K562 (cell line): Measurements from ENCODE around the gene ABHD10. TPM values are rescaled to one million over a fixed set of nuclear protein-coding genes. Genes with fewer than 3 reads are reported as not detected.

ENCODE experiments used
- ATAC-seq: fragments of 200-7000 bp; cut with Tn5 transposase; 3 replicates; pipeline ENCODE4 v1.9.1; 2020; ENCODE audit warnings: moderate library complexity
- BruUV-seq: library from RNA; stranded (reverse); fragments of 400-500 nt; replicated peaks from 2 replicates; lab custom pipeline; 2021; lab: Mats Ljungman, UMichigan
- CTCF ChIA-PET: fragments of 300-600 bp; formaldehyde crosslinking; extraction: SDS; loops from one replicate; lab custom pipeline; 2021; ENCODE audit warnings: low intra/inter-chr PET ratio; lab: Yijun Ruan, JAX
- POLR2A ChIA-PET: fragments of 300-600, 350-650 bp; sonication (Branson Sonifier 250); formaldehyde crosslinking; extraction: SDS; loops from one replicate; lab custom pipeline; 2021; ENCODE audit warnings: antibody characterized with exemption, inconsistent platforms; lab: Yijun Ruan, JAX
- DNase-seq, 4 experiments: peaks; one replicate each; pipeline versions ENCODE4 v3.0.0 to v3.0.0-alpha.2; 2011 to 2018; ENCODE audit warnings: low spot score in 3 of 4, mixed read lengths in 3 of 4; ENCODE audit errors: extremely low read depth in 1 of 4
- FAIRE-seq: peaks from 2 replicates; lab custom pipeline; 2011; peaks lifted over from hg19 to GRCh38; lab: Jason Lieb, UNC
- H2AFZ ChIP-seq: 2 replicates; pipeline ENCODE4 v1.6.0; 2011; ENCODE audit warnings: low read depth, low read length, control low read depth, inconsistent platforms
- H3K27ac ChIP-seq: fragments of 200-600 bp; 3 replicates; pipeline ENCODE4 v1.8.0; 2011; ENCODE audit warnings: low read depth, mild to moderate bottlenecking, control low read depth, inconsistent platforms, low read length, moderate library complexity, mixed read lengths; ENCODE audit errors: extremely low read depth
- H3K27me3 ChIP-seq, 2 experiments: fragments of 300-600 bp in 1 of 2; 2 replicates in 1 of 2; 3 replicates in 1 of 2; pipeline versions ENCODE4 v1.6.0 to v1.8.0; 2011; ENCODE audit warnings: inconsistent platforms in 2 of 2, low read length in 2 of 2, mild to moderate bottlenecking in 1 of 2, mixed read lengths in 1 of 2, moderate library complexity in 1 of 2; ENCODE audit not compliant: control insufficient read depth in 2 of 2, insufficient read depth in 2 of 2
- H3K36me3 ChIP-seq: fragments of 300-600 bp; 3 replicates; pipeline ENCODE4 v1.8.0; 2011; ENCODE audit warnings: mild to moderate bottlenecking, low read length, inconsistent platforms; ENCODE audit not compliant: control insufficient read depth, insufficient read depth
- H3K4me1 ChIP-seq, 2 experiments: fragments of 200-600 bp in 1 of 2; replicated peaks in 1 of 2; 2 replicates in 1 of 2; 3 replicates in 1 of 2; pipeline versions ENCODE4 v1.5.1 to v1.8.0; 2011; ENCODE audit warnings: inconsistent platforms in 2 of 2, low read length in 2 of 2, mild to moderate bottlenecking in 1 of 2, mixed read lengths in 1 of 2, moderate library complexity in 1 of 2; ENCODE audit not compliant: control insufficient read depth in 2 of 2, insufficient read depth in 2 of 2
- H3K4me2 ChIP-seq: 2 replicates; pipeline ENCODE4 v1.6.1; 2011; ENCODE audit warnings: low read length, control low read depth, inconsistent platforms, mixed read lengths; ENCODE audit not compliant: insufficient read depth
- H3K4me3 ChIP-seq: fragments of 200-600 bp; sonication (generic), shearing (Covaris generic); 2 replicates; pipeline ENCODE4 v1.5.1; 2016; ENCODE audit warnings: control low read depth, inconsistent platforms
- H3K79me2 ChIP-seq: fragments of 200-600 bp; 3 replicates; pipeline ENCODE4 v1.8.0; 2011; ENCODE audit warnings: low read length, inconsistent platforms; ENCODE audit not compliant: control insufficient read depth, insufficient read depth
- H3K9ac ChIP-seq, 2 experiments: 2 replicates each; pipeline versions ENCODE4 v1.6.0 to v1.6.1; 2011; ENCODE audit warnings: low read depth in 2 of 2, low read length in 2 of 2, control low read depth in 1 of 2, inconsistent platforms in 1 of 2, mild to moderate bottlenecking in 1 of 2, mixed read lengths in 1 of 2; ENCODE audit not compliant: insufficient read depth in 1 of 2
- H3K9me1 ChIP-seq: one replicate; pipeline ENCODE4 v1.6.0; 2011; ENCODE audit warnings: inconsistent platforms, mild to moderate bottlenecking, low read length, moderate library complexity; ENCODE audit not compliant: control insufficient read depth, insufficient read depth
- H3K9me3 ChIP-seq: replicated peaks from 2 replicates; pipeline ENCODE4 v1.5.1; 2011; ENCODE audit warnings: low read depth, low read length, inconsistent platforms; ENCODE audit not compliant: control insufficient read depth, insufficient read depth
- H4K20me1 ChIP-seq: replicated peaks from 2 replicates; pipeline ENCODE4 v1.6.1; 2011; ENCODE audit warnings: low read length, inconsistent platforms, mixed read lengths; ENCODE audit not compliant: control insufficient read depth, insufficient read depth
- FOXA3 ChIP-seq, 2 experiments: fragments of 450-650 bp in 1 of 2; sonication (generic) in 1 of 2; formaldehyde crosslinking; IDR thresholded peaks in 1 of 2; conservative IDR thresholded peaks in 1 of 2; 2 replicates each; pipeline versions ENCODE4 v1.4.0 to v1.8.0; 2020 to 2022; ENCODE audit warnings: mild to moderate bottlenecking in 2 of 2, missing genetic modification reagents in 1 of 2
- HNRNPLL ChIP-seq: fragments of 200-400 bp; formaldehyde crosslinking; IDR thresholded peaks from 2 replicates; pipeline ENCODE4 v1.6.1; 2017; ENCODE audit warnings: low read length, low read depth, mild to moderate bottlenecking; ENCODE audit not compliant: poor library complexity, severe bottlenecking
- KDM1A ChIP-seq, 2 experiments: fragments of 450-650 bp; IDR thresholded peaks; 2 replicates each; pipeline ENCODE4 v1.6.1; 2016; ENCODE audit warnings: mild to moderate bottlenecking in 2 of 2
- OTX1 ChIP-seq: fragments of 450-650 bp; formaldehyde crosslinking; IDR thresholded peaks from 2 replicates; pipeline ENCODE4 v1.4.0; 2022; ENCODE audit warnings: mild to moderate bottlenecking
- ZNF445 ChIP-seq: fragments of 250-450 bp; sonication (Bioruptor Pico); IDR thresholded peaks from 2 replicates; pipeline ENCODE4 v1.4.0; 2020; ENCODE audit warnings: low read depth, mild to moderate bottlenecking, moderate library complexity
- ZNF507 ChIP-seq: conservative IDR thresholded peaks from 2 replicates; pipeline ENCODE4 v1.6.1; 2017; ENCODE audit warnings: missing genetic modification characterization, missing compliant biosample characterization
- ZNF764 ChIP-seq: fragments of 250-450 bp; sonication (Bioruptor Pico); IDR thresholded peaks from 2 replicates; pipeline ENCODE4 v1.4.0; 2020; ENCODE audit warnings: low read depth, mild to moderate bottlenecking, moderate library complexity
- WGBS: fragments of 100-300 bp; shearing (Covaris generic); methylation state at CpG from one replicate; pipeline ENCODE4 v1.1.6; 2016; ENCODE audit warnings: low coverage, mixed read lengths; ENCODE audit not compliant: insufficient coverage; ENCODE audit errors: missing lambda C conversion rate; 5-methylcytosine and 5-hydroxymethylcytosine counted together
- in situ Hi-C: fragments of 300-500 bp; cut with MboI; formaldehyde crosslinking; loops from 4 replicates; pipeline ENCODE4 v1.15.0; 2018; ENCODE audit warnings: inconsistent platforms, mixed read lengths
- intact Hi-C: fragments of 100-400 bp; cut with micrococcal nuclease; formaldehyde crosslinking; loops from 2 replicates; pipeline ENCODE4 v1.14.2; 2022
- polyA plus RNA-seq, 8 experiments: library from polyadenylated mRNA; depleted of rRNA in 4 of 8; stranded (reverse) in 5 of 8; unstranded in 3 of 8; fragments of >200 nt; fragmentation: Nextera tagmentation in 2 of 8; fragmentation: Illumina TruSeq in 1 of 8; extraction: Ambion mirVana in 2 of 8; extraction: Trizol in 1 of 8; gene quantifications; 2 replicates each; pipeline versions ENCODE4 v1.2.1 to v1.2.3, GENCODE V29; 2011 to 2014; ENCODE audit warnings: inconsistent platforms in 1 of 8, missing spikeins in 1 of 8
- total RNA-seq, 7 experiments: library from RNA; depleted of rRNA in 6 of 7; stranded (reverse); fragments of >200 nt in 6 of 7; fragmentation: Illumina TruSeq in 2 of 7; extraction: Trizol in 2 of 7; gene quantifications; 2 replicates each; pipeline versions ENCODE4 v1.2.1 to v1.2.3, GENCODE V29; 2011 to 2021; ENCODE audit warnings: low replicate concordance in 1 of 7
- TF ChIP-seq, protein P1 (sequence below), 2 experiments: fragments of 200-800 bp in 1 of 2; sonication (Bioruptor generic) in 1 of 2; sonication (generic) in 1 of 2; formaldehyde crosslinking in 1 of 2; IDR thresholded peaks in 1 of 2; conservative IDR thresholded peaks in 1 of 2; 2 replicates each; pipeline versions ENCODE4 v1.5.0 to v1.6.1; 2016 to 2020; ENCODE audit warnings: missing compliant biosample characterization in 1 of 2, missing genetic modification characterization in 1 of 2, missing genetic modification reagents in 1 of 2
- TF ChIP-seq, protein P2 (sequence below): fragments of 250-450 bp; sonication (Bioruptor Pico); IDR thresholded peaks from 2 replicates; pipeline ENCODE4 v1.5.0; 2020; ENCODE audit warnings: mild to moderate bottlenecking
- TF ChIP-seq, protein P3 (sequence below): fragments of 450-650 bp; IDR thresholded peaks from 2 replicates; pipeline ENCODE4 v1.6.1; 2018; ENCODE audit warnings: mild to moderate bottlenecking, low read depth; ENCODE audit not compliant: partially characterized antibody
- TF ChIP-seq, protein P4 (sequence below): fragments of 250-450 bp; sonication (Bioruptor Pico); IDR thresholded peaks from 2 replicates; pipeline ENCODE4 v1.4.0; 2020; ENCODE audit warnings: borderline replicate concordance
- TF ChIP-seq, protein P5 (sequence below): fragments of 450-650 bp; IDR thresholded peaks from 2 replicates; pipeline ENCODE4 v1.7.0; 2016; ENCODE audit warnings: borderline replicate concordance
- TF ChIP-seq, protein P6 (sequence below): sonication (generic); IDR thresholded peaks from 2 replicates; pipeline ENCODE4 v1.6.1; 2016

Gene ABHD10
- total and polyA plus RNA-seq, 9 of the 15 experiments (the other 6 are each of a cell fraction or from before 2014, with no cell fraction given): 6.1 to 29.5 (median 11.5) TPM

DNA sequence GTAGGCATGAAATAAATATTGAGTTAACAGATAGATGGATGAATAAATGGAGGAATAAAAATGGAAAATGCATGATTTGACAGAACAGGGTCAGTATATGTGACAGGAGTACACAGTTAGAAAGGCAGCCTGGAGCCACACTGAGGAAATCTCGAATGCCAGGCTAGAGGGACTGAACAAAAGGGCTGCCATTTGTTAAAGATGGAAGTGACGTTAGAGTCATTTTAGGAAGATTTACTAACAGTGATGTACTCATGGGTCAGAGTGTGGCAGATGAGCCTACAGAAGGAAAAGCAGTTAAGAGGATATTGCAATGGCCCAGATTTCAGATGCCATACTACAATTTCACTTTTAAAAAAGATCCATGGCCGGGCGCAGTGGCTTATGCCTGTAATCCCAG, 48.3 kb downstream of the ABHD10 start:
- FAIRE-seq (no peak), DNase-seq (no peak), ATAC-seq (no peak)
- in situ Hi-C loops: no loop called here
- POLR2A ChIA-PET: no interaction called here
- no peaks in the 10 kb centered on the region for H4K20me1 ChIP-seq
- no peak overlapping the region for H3K4me3 ChIP-seq
- no peaks in the 10 kb centered on the region for H3K4me1 ChIP-seq
- no peak overlapping the region for H2AFZ ChIP-seq
- H3K27ac ChIP-seq: no peak overlapping the region
- WGBS: 5% methylated on average over 4 of the region's 4 CpGs
- no peaks in the 10 kb centered on the region for H3K79me2 ChIP-seq
- CTCF ChIA-PET: no interaction called here
- no peak overlapping the region for H3K4me2 ChIP-seq
- intact Hi-C loops: no loop called here
- no TSS peak for BruUV-seq
- H3K27me3 ChIP-seq: no peaks in the 10 kb centered on the region
- H3K9ac ChIP-seq: no peak overlapping the region
- H3K9me1 ChIP-seq: no peaks in the 10 kb centered on the region
- no peaks in the 10 kb centered on the region for H3K9me3 ChIP-seq
- H3K36me3 ChIP-seq: no peaks in the 10 kb centered on the region
- TF ChIP-seq FOXA3 (CRISPR knock-in tag; conservative IDR thresholded peaks at IDR 0.05 in 1 of 2, IDR thresholded peaks at IDR 0.05 in 1 of 2) (no peak), ZNF507 (tag) (no peak), KDM1A (IDR thresholded peaks at IDR 0.05) (no peak), ZNF445 (CRISPR knock-in tag) (no peak), ZNF764 (CRISPR knock-in tag) (no peak), OTX1 (CRISPR knock-in tag) (no peak), HNRNPLL (no peak)
- TF ChIP-seq, protein P1, sequence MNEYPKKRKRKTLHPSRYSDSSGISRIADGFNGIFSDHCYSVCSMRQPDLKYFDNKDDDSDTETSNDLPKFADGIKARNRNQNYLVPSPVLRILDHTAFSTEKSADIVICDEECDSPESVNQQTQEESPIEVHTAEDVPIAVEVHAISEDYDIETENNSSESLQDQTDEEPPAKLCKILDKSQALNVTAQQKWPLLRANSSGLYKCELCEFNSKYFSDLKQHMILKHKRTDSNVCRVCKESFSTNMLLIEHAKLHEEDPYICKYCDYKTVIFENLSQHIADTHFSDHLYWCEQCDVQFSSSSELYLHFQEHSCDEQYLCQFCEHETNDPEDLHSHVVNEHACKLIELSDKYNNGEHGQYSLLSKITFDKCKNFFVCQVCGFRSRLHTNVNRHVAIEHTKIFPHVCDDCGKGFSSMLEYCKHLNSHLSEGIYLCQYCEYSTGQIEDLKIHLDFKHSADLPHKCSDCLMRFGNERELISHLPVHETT (CRISPR knock-in tag; conservative IDR thresholded peaks at IDR 0.05 in 1 of 2, IDR thresholded peaks at IDR 0.05 in 1 of 2): no peak
- TF ChIP-seq, protein P2, sequence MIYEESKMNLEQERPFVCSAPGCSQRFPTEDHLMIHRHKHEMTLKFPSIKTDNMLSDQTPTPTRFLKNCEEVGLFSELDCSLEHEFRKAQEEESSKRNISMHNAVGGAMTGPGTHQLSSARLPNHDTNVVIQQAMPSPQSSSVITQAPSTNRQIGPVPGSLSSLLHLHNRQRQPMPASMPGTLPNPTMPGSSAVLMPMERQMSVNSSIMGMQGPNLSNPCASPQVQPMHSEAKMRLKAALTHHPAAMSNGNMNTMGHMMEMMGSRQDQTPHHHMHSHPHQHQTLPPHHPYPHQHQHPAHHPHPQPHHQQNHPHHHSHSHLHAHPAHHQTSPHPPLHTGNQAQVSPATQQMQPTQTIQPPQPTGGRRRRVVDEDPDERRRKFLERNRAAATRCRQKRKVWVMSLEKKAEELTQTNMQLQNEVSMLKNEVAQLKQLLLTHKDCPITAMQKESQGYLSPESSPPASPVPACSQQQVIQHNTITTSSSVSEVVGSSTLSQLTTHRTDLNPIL (CRISPR knock-in tag): no peak
- TF ChIP-seq, protein P3, sequence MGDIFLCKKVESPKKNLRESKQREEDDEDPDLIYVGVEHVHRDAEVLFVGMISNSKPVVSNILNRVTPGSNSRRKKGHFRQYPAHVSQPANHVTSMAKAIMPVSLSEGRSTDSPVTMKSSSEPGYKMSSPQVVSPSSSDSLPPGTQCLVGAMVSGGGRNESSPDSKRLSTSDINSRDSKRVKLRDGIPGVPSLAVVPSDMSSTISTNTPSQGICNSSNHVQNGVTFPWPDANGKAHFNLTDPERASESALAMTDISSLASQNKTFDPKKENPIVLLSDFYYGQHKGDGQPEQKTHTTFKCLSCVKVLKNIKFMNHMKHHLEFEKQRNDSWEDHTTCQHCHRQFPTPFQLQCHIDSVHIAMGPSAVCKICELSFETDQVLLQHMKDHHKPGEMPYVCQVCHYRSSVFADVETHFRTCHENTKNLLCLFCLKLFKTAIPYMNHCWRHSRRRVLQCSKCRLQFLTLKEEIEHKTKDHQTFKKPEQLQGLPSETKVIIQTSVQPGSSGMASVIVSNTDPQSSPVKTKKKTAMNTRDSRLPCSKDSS: no peak
- TF ChIP-seq, protein P4, sequence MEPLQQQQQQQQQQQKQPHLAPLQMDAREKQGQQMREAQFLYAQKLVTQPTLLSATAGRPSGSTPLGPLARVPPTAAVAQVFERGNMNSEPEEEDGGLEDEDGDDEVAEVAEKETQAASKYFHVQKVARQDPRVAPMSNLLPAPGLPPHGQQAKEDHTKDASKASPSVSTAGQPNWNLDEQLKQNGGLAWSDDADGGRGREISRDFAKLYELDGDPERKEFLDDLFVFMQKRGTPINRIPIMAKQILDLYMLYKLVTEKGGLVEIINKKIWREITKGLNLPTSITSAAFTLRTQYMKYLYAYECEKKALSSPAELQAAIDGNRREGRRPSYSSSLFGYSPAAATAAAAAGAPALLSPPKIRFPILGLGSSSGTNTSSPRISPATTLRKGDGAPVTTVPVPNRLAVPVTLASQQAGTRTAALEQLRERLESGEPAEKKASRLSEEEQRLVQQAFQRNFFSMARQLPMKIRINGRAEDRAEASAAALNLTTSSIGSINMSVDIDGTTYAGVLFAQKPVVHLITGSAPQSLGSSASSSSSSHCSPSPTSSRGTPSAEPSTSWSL (CRISPR knock-in tag): no peak
- TF ChIP-seq, protein P5, sequence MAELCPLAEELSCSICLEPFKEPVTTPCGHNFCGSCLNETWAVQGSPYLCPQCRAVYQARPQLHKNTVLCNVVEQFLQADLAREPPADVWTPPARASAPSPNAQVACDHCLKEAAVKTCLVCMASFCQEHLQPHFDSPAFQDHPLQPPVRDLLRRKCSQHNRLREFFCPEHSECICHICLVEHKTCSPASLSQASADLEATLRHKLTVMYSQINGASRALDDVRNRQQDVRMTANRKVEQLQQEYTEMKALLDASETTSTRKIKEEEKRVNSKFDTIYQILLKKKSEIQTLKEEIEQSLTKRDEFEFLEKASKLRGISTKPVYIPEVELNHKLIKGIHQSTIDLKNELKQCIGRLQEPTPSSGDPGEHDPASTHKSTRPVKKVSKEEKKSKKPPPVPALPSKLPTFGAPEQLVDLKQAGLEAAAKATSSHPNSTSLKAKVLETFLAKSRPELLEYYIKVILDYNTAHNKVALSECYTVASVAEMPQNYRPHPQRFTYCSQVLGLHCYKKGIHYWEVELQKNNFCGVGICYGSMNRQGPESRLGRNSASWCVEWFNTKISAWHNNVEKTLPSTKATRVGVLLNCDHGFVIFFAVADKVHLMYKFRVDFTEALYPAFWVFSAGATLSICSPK: no peak
- TF ChIP-seq, protein P6, sequence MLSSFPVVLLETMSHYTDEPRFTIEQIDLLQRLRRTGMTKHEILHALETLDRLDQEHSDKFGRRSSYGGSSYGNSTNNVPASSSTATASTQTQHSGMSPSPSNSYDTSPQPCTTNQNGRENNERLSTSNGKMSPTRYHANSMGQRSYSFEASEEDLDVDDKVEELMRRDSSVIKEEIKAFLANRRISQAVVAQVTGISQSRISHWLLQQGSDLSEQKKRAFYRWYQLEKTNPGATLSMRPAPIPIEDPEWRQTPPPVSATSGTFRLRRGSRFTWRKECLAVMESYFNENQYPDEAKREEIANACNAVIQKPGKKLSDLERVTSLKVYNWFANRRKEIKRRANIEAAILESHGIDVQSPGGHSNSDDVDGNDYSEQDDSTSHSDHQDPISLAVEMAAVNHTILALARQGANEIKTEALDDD: no peak
